K562 (cell line): ENCODE results near the gene A1BG. TPM values are rescaled to one million over a fixed set of nuclear protein-coding genes. Genes with fewer than 3 reads are reported as not detected.

Experiments
- ATAC-seq: fragments of 200-7000 bp; cut with Tn5 transposase; 3 replicates; pipeline ENCODE4 v1.9.1; 2020; ENCODE audit warnings: moderate library complexity
- BruUV-seq: library from RNA; stranded (reverse); fragments of 400-500 nt; replicated peaks from 2 replicates; lab custom pipeline; 2021; lab: Mats Ljungman, UMichigan
- CTCF ChIA-PET: fragments of 300-600 bp; formaldehyde crosslinking; extraction: SDS; loops from one replicate; lab custom pipeline; 2021; ENCODE audit warnings: low intra/inter-chr PET ratio; lab: Yijun Ruan, JAX
- POLR2A ChIA-PET: fragments of 300-600, 350-650 bp; sonication (Branson Sonifier 250); formaldehyde crosslinking; extraction: SDS; loops from one replicate; lab custom pipeline; 2021; ENCODE audit warnings: antibody characterized with exemption, inconsistent platforms; lab: Yijun Ruan, JAX
- DNase-seq, 4 experiments: peaks; one replicate each; pipeline versions ENCODE4 v3.0.0 to v3.0.0-alpha.2; 2011 to 2018; ENCODE audit warnings: low spot score in 3 of 4, mixed read lengths in 3 of 4; ENCODE audit errors: extremely low read depth in 1 of 4
- FAIRE-seq: peaks from 2 replicates; lab custom pipeline; 2011; peaks lifted over from hg19 to GRCh38; lab: Jason Lieb, UNC
- H2AFZ ChIP-seq: 2 replicates; pipeline ENCODE4 v1.6.0; 2011; ENCODE audit warnings: low read depth, low read length, control low read depth, inconsistent platforms
- H3K27ac ChIP-seq: fragments of 200-600 bp; 3 replicates; pipeline ENCODE4 v1.8.0; 2011; ENCODE audit warnings: low read depth, mild to moderate bottlenecking, control low read depth, inconsistent platforms, low read length, moderate library complexity, mixed read lengths; ENCODE audit errors: extremely low read depth
- H3K27me3 ChIP-seq, 2 experiments: fragments of 300-600 bp in 1 of 2; 2 replicates in 1 of 2; 3 replicates in 1 of 2; pipeline versions ENCODE4 v1.6.0 to v1.8.0; 2011; ENCODE audit warnings: inconsistent platforms in 2 of 2, low read length in 2 of 2, mild to moderate bottlenecking in 1 of 2, mixed read lengths in 1 of 2, moderate library complexity in 1 of 2; ENCODE audit not compliant: control insufficient read depth in 2 of 2, insufficient read depth in 2 of 2
- H3K36me3 ChIP-seq: fragments of 300-600 bp; 3 replicates; pipeline ENCODE4 v1.8.0; 2011; ENCODE audit warnings: mild to moderate bottlenecking, low read length, inconsistent platforms; ENCODE audit not compliant: control insufficient read depth, insufficient read depth
- H3K4me1 ChIP-seq, 2 experiments: fragments of 200-600 bp in 1 of 2; replicated peaks in 1 of 2; 2 replicates in 1 of 2; 3 replicates in 1 of 2; pipeline versions ENCODE4 v1.5.1 to v1.8.0; 2011; ENCODE audit warnings: inconsistent platforms in 2 of 2, low read length in 2 of 2, mild to moderate bottlenecking in 1 of 2, mixed read lengths in 1 of 2, moderate library complexity in 1 of 2; ENCODE audit not compliant: control insufficient read depth in 2 of 2, insufficient read depth in 2 of 2
- H3K4me2 ChIP-seq: 2 replicates; pipeline ENCODE4 v1.6.1; 2011; ENCODE audit warnings: low read length, control low read depth, inconsistent platforms, mixed read lengths; ENCODE audit not compliant: insufficient read depth
- H3K4me3 ChIP-seq: fragments of 200-600 bp; sonication (generic), shearing (Covaris generic); 2 replicates; pipeline ENCODE4 v1.5.1; 2016; ENCODE audit warnings: control low read depth, inconsistent platforms
- H3K79me2 ChIP-seq: fragments of 200-600 bp; 3 replicates; pipeline ENCODE4 v1.8.0; 2011; ENCODE audit warnings: low read length, inconsistent platforms; ENCODE audit not compliant: control insufficient read depth, insufficient read depth
- H3K9ac ChIP-seq, 2 experiments: 2 replicates each; pipeline versions ENCODE4 v1.6.0 to v1.6.1; 2011; ENCODE audit warnings: low read depth in 2 of 2, low read length in 2 of 2, control low read depth in 1 of 2, inconsistent platforms in 1 of 2, mild to moderate bottlenecking in 1 of 2, mixed read lengths in 1 of 2; ENCODE audit not compliant: insufficient read depth in 1 of 2
- H3K9me1 ChIP-seq: one replicate; pipeline ENCODE4 v1.6.0; 2011; ENCODE audit warnings: inconsistent platforms, mild to moderate bottlenecking, low read length, moderate library complexity; ENCODE audit not compliant: control insufficient read depth, insufficient read depth
- H3K9me3 ChIP-seq: replicated peaks from 2 replicates; pipeline ENCODE4 v1.5.1; 2011; ENCODE audit warnings: low read depth, low read length, inconsistent platforms; ENCODE audit not compliant: control insufficient read depth, insufficient read depth
- H4K20me1 ChIP-seq: replicated peaks from 2 replicates; pipeline ENCODE4 v1.6.1; 2011; ENCODE audit warnings: low read length, inconsistent platforms, mixed read lengths; ENCODE audit not compliant: control insufficient read depth, insufficient read depth
- ARID3A ChIP-seq: IDR thresholded peaks from 2 replicates; pipeline ENCODE4 v1.6.1; 2012; ENCODE audit warnings: low read depth, low read length, improper control_type of control experiment, borderline replicate concordance
- HNRNPL ChIP-seq: fragments of 200-400 bp; formaldehyde crosslinking; IDR thresholded peaks from 2 replicates; pipeline ENCODE4 v1.6.1; 2017; ENCODE audit warnings: low read depth, mild to moderate bottlenecking, low read length
- LEF1 ChIP-seq: fragments of 450-650 bp; IDR thresholded peaks from 2 replicates; pipeline ENCODE4 v1.6.1; 2016; ENCODE audit warnings: mild to moderate bottlenecking
- POLR2B ChIP-seq: fragments of 450-650 bp; IDR thresholded peaks from 2 replicates; pipeline ENCODE4 v1.6.1; 2018; ENCODE audit warnings: low read depth; ENCODE audit not compliant: partially characterized antibody
- POLR2G ChIP-seq: fragments of 200-400 bp; formaldehyde crosslinking; IDR thresholded peaks from 2 replicates; pipeline ENCODE4 v1.6.1; 2017; ENCODE audit warnings: low read depth, mild to moderate bottlenecking, antibody characterized with exemption, low read length, moderate library complexity
- RBFOX2 ChIP-seq: fragments of 200-400 bp; formaldehyde crosslinking; IDR thresholded peaks from 2 replicates; pipeline ENCODE4 v1.6.1; 2017; ENCODE audit warnings: low read depth, mild to moderate bottlenecking, low read length, moderate library complexity
- SFPQ ChIP-seq: fragments of 200-400 bp; formaldehyde crosslinking; IDR thresholded peaks from 2 replicates; pipeline ENCODE4 v1.6.1; 2017; ENCODE audit warnings: mild to moderate bottlenecking, low read depth, low read length, moderate library complexity
- U2AF1 ChIP-seq: fragments of 200-400 bp; formaldehyde crosslinking; optimal IDR thresholded peaks from 2 replicates; pipeline ENCODE3; 2017; ENCODE audit warnings: mild to moderate bottlenecking, low read depth, low read length, moderate library complexity
- ZBTB33 ChIP-seq: sonication (generic); formaldehyde crosslinking; IDR thresholded peaks from 2 replicates; pipeline ENCODE4 v1.8.1; 2023; ENCODE audit warnings: mild to moderate bottlenecking, missing genetic modification reagents
- ZNF511 ChIP-seq: sonication (generic); formaldehyde crosslinking; IDR thresholded peaks from 2 replicates; pipeline ENCODE4 v1.8.0; 2022; ENCODE audit warnings: mild to moderate bottlenecking, missing genetic modification reagents
- WGBS: fragments of 100-300 bp; shearing (Covaris generic); methylation state at CpG from one replicate; pipeline ENCODE4 v1.1.6; 2016; ENCODE audit warnings: low coverage, mixed read lengths; ENCODE audit not compliant: insufficient coverage; ENCODE audit errors: missing lambda C conversion rate; 5-methylcytosine and 5-hydroxymethylcytosine counted together
- in situ Hi-C: fragments of 300-500 bp; cut with MboI; formaldehyde crosslinking; loops from 4 replicates; pipeline ENCODE4 v1.15.0; 2018; ENCODE audit warnings: inconsistent platforms, mixed read lengths
- intact Hi-C: fragments of 100-400 bp; cut with micrococcal nuclease; formaldehyde crosslinking; loops from 2 replicates; pipeline ENCODE4 v1.14.2; 2022
- polyA plus RNA-seq, 8 experiments: library from polyadenylated mRNA; depleted of rRNA in 4 of 8; stranded (reverse) in 5 of 8; unstranded in 3 of 8; fragments of >200 nt; fragmentation: Nextera tagmentation in 2 of 8; fragmentation: Illumina TruSeq in 1 of 8; extraction: Ambion mirVana in 2 of 8; extraction: Trizol in 1 of 8; gene quantifications; 2 replicates each; pipeline versions ENCODE4 v1.2.1 to v1.2.3, GENCODE V29; 2011 to 2014; ENCODE audit warnings: inconsistent platforms in 1 of 8, missing spikeins in 1 of 8
- total RNA-seq, 7 experiments: library from RNA; depleted of rRNA in 6 of 7; stranded (reverse); fragments of >200 nt in 6 of 7; fragmentation: Illumina TruSeq in 2 of 7; extraction: Trizol in 2 of 7; gene quantifications; 2 replicates each; pipeline versions ENCODE4 v1.2.1 to v1.2.3, GENCODE V29; 2011 to 2021; ENCODE audit warnings: low replicate concordance in 1 of 7

A1BG gene
- total and polyA plus RNA-seq, 9 of the 15 experiments (the other 6 are each of a cell fraction or from before 2014, with no cell fraction given) = 0.10 to 19.8 (median 2.6) TPM

GRCh38 chr19:58396691-58397532 lies 43.6 kb upstream of the A1BG start:
- Histone ChIP-seq H3K27me3 (no peaks in the 10 kb centered on the region), H3K9me1 (no peaks in the 10 kb centered on the region), H3K9ac (peak overlapping the region in 1 of 2 experiments; percentile 49; a peak in 1 of 4 replicates), H4K20me1 (peaks cover 18% of the 10 kb centered on the region; the same call in 1 of the 2 replicates), H3K79me2 (peaks cover 22% of the 10 kb centered on the region), H3K27ac (no peak overlapping the region), H3K4me3 (no peak overlapping the region), H3K4me1 (peaks cover 13 to 72% of the 10 kb centered on the region in 2 experiments), H3K36me3 (peaks cover 38% of the 10 kb centered on the region), H2AFZ (no peak overlapping the region), H3K4me2 (no peak overlapping the region), H3K9me3 (no peaks in the 10 kb centered on the region)
- ChIA-PET CTCF (no interaction called here), POLR2A (interaction anchor here (0.9 to 1.8 kb wide), 2 partner anchors 9 to 12 kb away, joined by 3 to 8 read pairs; partner anchors contain the start of gene ZNF584)
- peak in 1 of 4 experiments; percentile 11 for DNase-seq
- no peak for FAIRE-seq
- ATAC-seq = no peak
- TF ChIP-seq U2AF1 (peak; percentile 19), ZNF511 (CRISPR knock-in tag) (no peak), ARID3A (no peak), SFPQ (peak; percentile 49; the same call in 1 of the 2 replicates), POLR2B (no peak), ZBTB33 (CRISPR knock-in tag) (peak; percentile 84), LEF1 (no peak), POLR2G (peak; percentile 75), HNRNPL (0 out of 2 replicates have a peak, but pooled peaks have one; percentile 50), RBFOX2 (peak; percentile 35; the same call in 1 of the 2 replicates)
- 88% methylated on average over 45 of the region's 58 CpGs for WGBS
- no TSS peak for BruUV-seq
- intact Hi-C loops = no loop called here
- in situ Hi-C loops = no loop called here
